CD14-positive monocyte (primary cell): ENCODE results near the gene TYW1. TPM values are rescaled to one million over a fixed set of nuclear protein-coding genes. Genes with fewer than 3 reads are reported as not detected.
"Not testable (repeated sequence)": the region's sequence is repeated elsewhere in the genome, so short reads cannot be mapped to it uniquely, and the experiment has no call there.

Experiments
- DNase-seq, 3 donors: peaks; one replicate each; pipeline ENCODE4 v3.0.0-alpha.2; 2011 to 2022
- H2AFZ ChIP-seq: 2 replicates; pipeline ENCODE4 v1.6.0; 2012; ENCODE audit warnings: mild to moderate bottlenecking, low read depth, low read length, inconsistent platforms; ENCODE audit not compliant: insufficient read depth, poor library complexity, severe bottlenecking
- H3K27ac ChIP-seq, 2 donors: 1 replicate in 1 of 2; 2 replicates in 1 of 2; pipeline ENCODE4 v1.5.1; 2012 to 2013; ENCODE audit warnings: low read length in 2 of 2, control low read depth in 1 of 2, inconsistent platforms in 1 of 2, low read depth in 1 of 2, mild to moderate bottlenecking in 1 of 2
- H3K27me3 ChIP-seq, 2 donors: one replicate each; pipeline versions ENCODE4 v1.6.0 to v1.6.1; 2011 to 2013; ENCODE audit warnings: low read length in 2 of 2; ENCODE audit not compliant: control insufficient read depth in 2 of 2, insufficient read depth in 2 of 2
- H3K36me3 ChIP-seq, 2 donors: replicated peaks in 1 of 2; 1 replicate in 1 of 2; 2 replicates in 1 of 2; pipeline versions ENCODE4 v1.5.1 to v1.6.1; 2012 to 2013; ENCODE audit warnings: low read length in 2 of 2, control low read depth in 1 of 2, inconsistent platforms in 1 of 2, mild to moderate bottlenecking in 1 of 2; ENCODE audit not compliant: insufficient read depth in 2 of 2, control insufficient read depth in 1 of 2
- H3K4me1 ChIP-seq, 2 donors: 1 replicate in 1 of 2; 2 replicates in 1 of 2; pipeline versions ENCODE4 v1.5.1 to v1.6.1; 2012 to 2013; ENCODE audit warnings: low read length in 2 of 2, control low read depth in 1 of 2, inconsistent platforms in 1 of 2, mild to moderate bottlenecking in 1 of 2, moderate library complexity in 1 of 2; ENCODE audit not compliant: insufficient read depth in 2 of 2, control insufficient read depth in 1 of 2
- H3K4me2 ChIP-seq: replicated peaks from 2 replicates; pipeline ENCODE3; 2012; ENCODE audit warnings: low read length, moderate library complexity, mild to moderate bottlenecking; ENCODE audit not compliant: poor library complexity, severe bottlenecking; ENCODE audit errors: extremely low read depth
- H3K4me3 ChIP-seq, 3 experiments: fragments of 200-600 bp in 1 of 3; sonication (generic) in 1 of 3; replicated peaks in 1 of 3; 1 replicate in 2 of 3; 2 replicates in 1 of 3; pipeline ENCODE4 v1.5.1; 2011 to 2013; ENCODE audit warnings: low read length in 3 of 3, mild to moderate bottlenecking in 3 of 3, control low read depth in 2 of 3, low read depth in 2 of 3, inconsistent platforms in 1 of 3, moderate library complexity in 1 of 3
- H3K79me2 ChIP-seq: 2 replicates; pipeline ENCODE4 v1.6.0; 2012; ENCODE audit warnings: mild to moderate bottlenecking, control low read depth, inconsistent platforms, low read length, moderate library complexity; ENCODE audit not compliant: insufficient read depth
- H3K9ac ChIP-seq: 2 replicates; pipeline ENCODE4 v1.6.0; 2017; ENCODE audit warnings: low read length, mild to moderate bottlenecking; ENCODE audit not compliant: insufficient read depth, poor library complexity, severe bottlenecking
- H3K9me3 ChIP-seq, 2 donors: replicated peaks in 1 of 2; 1 replicate in 1 of 2; 2 replicates in 1 of 2; pipeline versions ENCODE4 v1.5.1 to v1.6.1; 2012 to 2013; ENCODE audit warnings: low read length in 2 of 2, control low read depth in 1 of 2; ENCODE audit not compliant: control insufficient read depth in 1 of 2, insufficient read depth in 1 of 2
- H4K20me1 ChIP-seq: 2 replicates; pipeline ENCODE4 v1.6.0; 2012; ENCODE audit warnings: mild to moderate bottlenecking, low read length, control low read depth, moderate library complexity; ENCODE audit not compliant: insufficient read depth
- H3K27ac Mint-ChIP-seq, 7 donors: one replicate each; pipeline ENCODE4 v1.8.0; 2020; ENCODE audit warnings: mild to moderate bottlenecking in 7 of 7, mixed read lengths in 7 of 7, moderate library complexity in 6 of 7, inconsistent platforms in 2 of 7
- H3K27me3 Mint-ChIP-seq, 3 donors: one replicate each; pipeline ENCODE4 v1.8.0; 2021 to 2022; ENCODE audit warnings: low read depth in 3 of 3, mild to moderate bottlenecking in 3 of 3, mixed read lengths in 3 of 3, moderate library complexity in 3 of 3, inconsistent platforms in 1 of 3
- H3K36me3 Mint-ChIP-seq, 2 donors: one replicate each; pipeline ENCODE4 v1.8.0; 2020; ENCODE audit warnings: mixed read lengths in 2 of 2, inconsistent platforms in 1 of 2, mild to moderate bottlenecking in 1 of 2
- H3K4me1 Mint-ChIP-seq: one replicate; pipeline ENCODE4 v1.8.0; 2020; ENCODE audit warnings: mild to moderate bottlenecking, mixed read lengths
- H3K4me3 Mint-ChIP-seq, 2 donors: one replicate each; pipeline ENCODE4 v1.8.0; 2020; ENCODE audit warnings: mild to moderate bottlenecking in 2 of 2, mixed read lengths in 2 of 2, moderate library complexity in 1 of 2
- H3K9me3 Mint-ChIP-seq, 7 donors: one replicate each; pipeline ENCODE4 v1.8.0; 2020 to 2022; ENCODE audit warnings: mixed read lengths in 7 of 7, mild to moderate bottlenecking in 6 of 7, moderate library complexity in 6 of 7, inconsistent platforms in 2 of 7
- CTCF ChIP-seq: fragments of 200-600 bp; IDR thresholded peaks from one replicate; pipeline ENCODE4 v1.8.0; 2022; ENCODE audit warnings: antibody characterized with exemption, mild to moderate bottlenecking
- WGBS: methylation state at CpG from one replicate; pipeline ENCODE4 v1.1.5; 2013; ENCODE audit warnings: missing lambda C conversion rate; ENCODE audit not compliant: insufficient coverage; 5-methylcytosine and 5-hydroxymethylcytosine counted together
- intact Hi-C, 2 donors: fragments of 100-400 bp; cut with micrococcal nuclease; formaldehyde crosslinking; loops; one replicate each; pipeline versions ENCODE4 v1.15.0 to v1.15.1; 2023
- polyA plus RNA-seq, 3 donors: library from polyadenylated mRNA; depleted of rRNA in 1 of 3; unstranded in 2 of 3; stranded (reverse) in 1 of 3; fragments of 300-500 nt in 2 of 3; fragments of >200 nt in 1 of 3; fragmentation: Illumina TruSeq in 2 of 3; gene quantifications; 1 replicate in 2 of 3; 2 replicates in 1 of 3; pipeline ENCODE4 v1.2.3, GENCODE V29; 2012 to 2021

TYW1 gene
- polyA plus RNA-seq, 3 donors = 6.3 to 9.0 (median 7.2) TPM

- Histone ChIP-seq H3K9ac (no peak overlapping the region), H3K4me2 (no peak overlapping the region), H3K36me3 (peaks cover 0 to 7% of the 10 kb centered on the region in 2 donors), H3K79me2 (no peaks in the 10 kb centered on the region), H3K4me1 (peaks cover 0 to 8% of the 10 kb centered on the region in 2 donors), H3K4me3 (no peak overlapping the region), H3K27me3 (no peaks in the 10 kb centered on the region), H3K9me3 (no peaks in the 10 kb centered on the region), H4K20me1 (no peaks in the 10 kb centered on the region), H2AFZ (no peak overlapping the region), H3K27ac (no peak overlapping the region)
- H3K27ac Mint-ChIP-seq = peak overlapping the region in 3 of 7 donors; percentile 26 to 77 (median 62)
- DNase-seq = no peak
- H3K36me3 Mint-ChIP-seq = peaks cover 39 to 56% of the 10 kb centered on the region in 2 donors
- peaks cover 0 to 2% (median 0%) of the 10 kb centered on the region in 3 donors for H3K27me3 Mint-ChIP-seq
- H3K9me3 Mint-ChIP-seq = peaks cover 0 to 7% (median 2%) of the 10 kb centered on the region in 7 donors
- intact Hi-C loops = no loop called here
- peaks cover 21% of the 10 kb centered on the region for H3K4me1 Mint-ChIP-seq
- WGBS = 20% methylated on average over 1 of the region's 4 CpGs
- no peak for TF ChIP-seq CTCF
- peak overlapping the region in 1 of 2 donors; percentile 20 for H3K4me3 Mint-ChIP-seq
Observed at GRCh38 chr7:67105377-67105776, 108.7 kb downstream of the TYW1 start.

- peak overlapping the region in 2 of 7 donors; percentile 20 to 62 for H3K27ac Mint-ChIP-seq
- H3K27me3 ChIP-seq, intact Hi-C loops, H3K4me1 ChIP-seq, H3K4me3 Mint-ChIP-seq, H3K9me3 Mint-ChIP-seq, H3K9ac ChIP-seq, H3K4me2 ChIP-seq, H3K4me3 ChIP-seq, H4K20me1 ChIP-seq, H3K27me3 Mint-ChIP-seq, H3K9me3 ChIP-seq, H3K27ac ChIP-seq, H3K79me2 ChIP-seq, H2AFZ ChIP-seq: not testable (repeated sequence)
- H3K4me1 Mint-ChIP-seq = peaks cover 21% of the 10 kb centered on the region
- WGBS = no CpG with 5 or more reads among the region's 4 CpGs
- H3K36me3 ChIP-seq = peaks cover 0 to 11% of the 10 kb centered on the region in 2 donors
- H3K36me3 Mint-ChIP-seq = peaks cover 36 to 54% of the 10 kb centered on the region in 2 donors
- peak; percentile 9 to 16 (median 10) for DNase-seq
Observed at GRCh38 chr7:67106255-67106654, 109.6 kb downstream of the TYW1 start.

- H3K9me3 Mint-ChIP-seq, H3K9me3 ChIP-seq, H3K27ac Mint-ChIP-seq, H3K4me3 Mint-ChIP-seq, H3K27me3 ChIP-seq, H3K4me3 ChIP-seq, H3K4me1 ChIP-seq, DNase-seq, H3K27me3 Mint-ChIP-seq, H2AFZ ChIP-seq, H3K4me2 ChIP-seq, intact Hi-C loops, H4K20me1 ChIP-seq, H3K79me2 ChIP-seq, H3K4me1 Mint-ChIP-seq, H3K9ac ChIP-seq, H3K27ac ChIP-seq: not testable (repeated sequence)
- H3K36me3 Mint-ChIP-seq = peaks cover 13 to 44% of the 10 kb centered on the region in 2 donors
- 100% methylated on average over 1 of the region's 2 CpGs for WGBS
- peaks cover 0 to 11% of the 10 kb centered on the region in 2 donors for H3K36me3 ChIP-seq
Observed at GRCh38 chr7:67111342-67111741, 114.7 kb downstream of the TYW1 start.

GRCh38 chr7:67114483-67115246, 118.0 kb downstream of the TYW1 start:
- H3K9me3 ChIP-seq, H3K79me2 ChIP-seq, H2AFZ ChIP-seq, H3K27me3 Mint-ChIP-seq, H3K4me1 ChIP-seq, H3K4me3 ChIP-seq, H3K9ac ChIP-seq, H3K9me3 Mint-ChIP-seq, H3K4me3 Mint-ChIP-seq, H3K27ac ChIP-seq, DNase-seq, H4K20me1 ChIP-seq, H3K4me1 Mint-ChIP-seq, intact Hi-C loops, H3K4me2 ChIP-seq, H3K27me3 ChIP-seq: not testable (repeated sequence)
- H3K36me3 ChIP-seq = peaks cover 8 to 26% of the 10 kb centered on the region in 2 donors
- peak overlapping the region in 1 of 7 donors; percentile 8 for H3K27ac Mint-ChIP-seq
- peaks cover 25 to 50% of the 10 kb centered on the region in 2 donors for H3K36me3 Mint-ChIP-seq
